ENCODE results near the gene NUP214. TPM values are rescaled to one million over a fixed set of nuclear protein-coding genes. Genes with fewer than 3 reads are reported as not detected.

Gene NUP214
- total RNA-seq (10 to 100 TPM; 20.1 to 28.1 (median 23.4) TPM), polyA plus RNA-seq (10 to 100 TPM; 11.8 to 14.2 (median 14.1) TPM)
- long read RNA-seq, donor 1, partial matches to known transcripts = 4 of 5 reads
- long read RNA-seq, donor 1, other reads (novel, unspliced or antisense) = 1 of 5 reads
- long read RNA-seq, donor 2, partial matches to known transcripts = 36 of 41 reads
- long read RNA-seq, donor 2, other reads (novel, unspliced or antisense) = 5 of 41 reads

DNA sequence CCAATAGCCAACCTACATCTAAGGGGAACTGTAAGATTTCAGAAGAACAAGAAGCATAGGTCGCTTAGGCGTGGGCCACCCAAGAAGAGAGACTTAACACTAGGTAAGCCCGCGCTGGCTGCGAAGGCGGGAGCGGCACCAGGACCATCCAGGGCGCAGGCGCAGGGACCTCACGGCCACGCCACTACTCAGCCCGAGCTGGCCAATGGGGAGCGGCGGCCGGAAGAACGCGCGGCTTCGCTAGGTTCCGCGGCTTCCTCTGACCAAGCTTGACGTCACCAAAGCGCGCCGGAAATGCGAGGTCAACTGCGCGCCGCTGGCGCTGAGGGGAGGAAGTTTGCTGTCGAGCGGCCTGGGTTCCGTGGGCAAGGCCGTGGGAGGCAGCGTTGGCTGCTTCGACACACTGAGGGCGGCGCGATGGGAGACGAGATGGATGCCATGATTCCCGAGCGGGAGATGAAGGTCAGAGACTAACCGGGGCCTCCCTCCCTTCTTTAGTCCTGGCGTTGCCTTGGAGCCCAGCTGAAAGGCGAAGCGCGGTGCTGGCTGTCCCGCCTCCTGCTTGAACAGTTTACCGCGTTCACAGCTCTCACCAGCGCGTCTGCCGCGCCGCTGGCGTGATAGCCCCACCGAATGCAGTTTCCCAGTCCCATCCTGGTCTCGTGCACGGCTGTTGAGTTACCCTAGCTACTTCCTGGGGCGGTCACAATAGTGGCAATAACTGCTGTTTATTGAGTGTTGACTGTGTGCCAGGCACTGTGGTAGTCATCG, at the start of gene NUP214:
Gene NUP214 (plus strand): TSS at position 299 of the 771 bp plus-strand sequence. CDS start 119 bp downstream, at position 418.
- peak within 1 kb of the TSS; percentile 90 for H3K27ac ChIP-seq
- intact Hi-C loops (cut with DNase I) = loop anchor here in 1 of 2 donors (2.0 kb wide), 1 partner anchor 69 kb away; no protein-coding TSS in a partner anchor
- H3K9me3 ChIP-seq = no peaks in the 10 kb centered on the region
- DNase-seq (peak; percentile 99 to 100), ATAC-seq (peak; percentile 99 to 100 (median 99))
- H3K36me3 ChIP-seq (ENCODE audit: insufficient read depth in 1 of 2, low read depth in 1 of 2) = peaks cover 5 to 37% of the 10 kb centered on the region in 2 donors
- TF ChIP-seq, protein P1, sequence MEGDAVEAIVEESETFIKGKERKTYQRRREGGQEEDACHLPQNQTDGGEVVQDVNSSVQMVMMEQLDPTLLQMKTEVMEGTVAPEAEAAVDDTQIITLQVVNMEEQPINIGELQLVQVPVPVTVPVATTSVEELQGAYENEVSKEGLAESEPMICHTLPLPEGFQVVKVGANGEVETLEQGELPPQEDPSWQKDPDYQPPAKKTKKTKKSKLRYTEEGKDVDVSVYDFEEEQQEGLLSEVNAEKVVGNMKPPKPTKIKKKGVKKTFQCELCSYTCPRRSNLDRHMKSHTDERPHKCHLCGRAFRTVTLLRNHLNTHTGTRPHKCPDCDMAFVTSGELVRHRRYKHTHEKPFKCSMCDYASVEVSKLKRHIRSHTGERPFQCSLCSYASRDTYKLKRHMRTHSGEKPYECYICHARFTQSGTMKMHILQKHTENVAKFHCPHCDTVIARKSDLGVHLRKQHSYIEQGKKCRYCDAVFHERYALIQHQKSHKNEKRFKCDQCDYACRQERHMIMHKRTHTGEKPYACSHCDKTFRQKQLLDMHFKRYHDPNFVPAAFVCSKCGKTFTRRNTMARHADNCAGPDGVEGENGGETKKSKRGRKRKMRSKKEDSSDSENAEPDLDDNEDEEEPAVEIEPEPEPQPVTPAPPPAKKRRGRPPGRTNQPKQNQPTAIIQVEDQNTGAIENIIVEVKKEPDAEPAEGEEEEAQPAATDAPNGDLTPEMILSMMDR (IDR thresholded peaks at IDR 0.05) = no peak
- peak within 1 kb of the TSS; percentile 100 for H3K4me3 ChIP-seq
- whole genome bisulfite sequencing, 3 donors = 0 to 1% (median 0%) methylated on average over 61 of the region's 61 CpGs
- peaks cover 17% of the 10 kb centered on the region for H3K4me1 ChIP-seq
- H3K27me3 ChIP-seq (ENCODE audit: insufficient read depth in 3 of 3, low read length in 2 of 3) = no peaks in the 10 kb centered on the region

DNA sequence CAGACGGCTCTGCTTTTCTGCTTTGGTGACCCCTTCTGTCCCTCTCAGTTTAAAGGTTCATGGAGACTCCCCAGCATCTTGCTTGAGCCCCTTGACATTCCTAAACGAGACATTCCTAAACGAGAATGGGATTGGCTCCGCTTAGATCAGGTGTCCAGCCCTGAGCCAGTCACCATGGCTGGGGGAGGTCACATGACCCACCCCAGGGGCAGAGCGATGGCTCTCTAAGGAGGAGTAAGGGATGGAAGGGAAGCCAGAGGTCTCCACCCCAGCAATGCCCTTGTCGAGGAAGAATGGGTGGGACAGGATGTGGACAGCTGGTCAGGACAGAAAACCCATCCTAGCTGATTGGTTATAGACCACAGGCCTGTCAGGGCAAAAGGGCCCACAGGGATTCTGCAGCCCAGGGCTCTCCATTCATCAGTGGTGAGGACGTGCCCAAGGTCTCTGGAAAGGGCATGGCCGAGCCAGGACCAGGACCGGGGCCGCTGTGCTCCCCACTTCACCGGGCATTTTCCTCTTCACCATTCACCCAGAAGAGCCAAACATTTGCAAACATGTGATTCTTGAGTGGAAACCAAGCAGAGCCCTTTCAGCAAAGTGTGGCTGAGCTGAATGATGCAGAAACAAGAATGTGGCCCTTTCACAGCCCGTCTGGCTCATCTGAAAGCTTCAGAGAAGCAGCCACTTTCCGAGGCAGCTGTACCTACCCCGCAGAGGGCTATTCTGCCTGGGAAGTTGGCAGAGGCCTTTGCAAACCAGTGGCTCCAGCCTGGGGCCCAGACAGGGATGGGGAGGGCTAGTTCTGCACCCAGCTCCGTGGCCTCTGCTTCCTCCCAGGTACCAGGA, 48.8 kb upstream of the NUP214 start:
- Histone ChIP-seq H3K27me3 (ENCODE audit: insufficient read depth in 3 of 3, low read length in 2 of 3) (no peaks in the 10 kb centered on the region), H3K27ac (no peak overlapping the region), H3K4me1 (peaks cover 3% of the 10 kb centered on the region), H3K36me3 (ENCODE audit: insufficient read depth in 1 of 2, low read depth in 1 of 2) (no peaks in the 10 kb centered on the region), H3K9me3 (no peaks in the 10 kb centered on the region), H3K4me3 (no peak overlapping the region)
- 69 to 76% (median 74%) methylated on average over 15 of the region's 15 CpGs for WGBS, 3 donors
- ATAC-seq (no peak), DNase-seq (no peak)
- intact Hi-C loops (cut with DNase I) = no loop called here
- TF ChIP-seq, protein P1 (IDR thresholded peaks at IDR 0.05) = no peak

DNA sequence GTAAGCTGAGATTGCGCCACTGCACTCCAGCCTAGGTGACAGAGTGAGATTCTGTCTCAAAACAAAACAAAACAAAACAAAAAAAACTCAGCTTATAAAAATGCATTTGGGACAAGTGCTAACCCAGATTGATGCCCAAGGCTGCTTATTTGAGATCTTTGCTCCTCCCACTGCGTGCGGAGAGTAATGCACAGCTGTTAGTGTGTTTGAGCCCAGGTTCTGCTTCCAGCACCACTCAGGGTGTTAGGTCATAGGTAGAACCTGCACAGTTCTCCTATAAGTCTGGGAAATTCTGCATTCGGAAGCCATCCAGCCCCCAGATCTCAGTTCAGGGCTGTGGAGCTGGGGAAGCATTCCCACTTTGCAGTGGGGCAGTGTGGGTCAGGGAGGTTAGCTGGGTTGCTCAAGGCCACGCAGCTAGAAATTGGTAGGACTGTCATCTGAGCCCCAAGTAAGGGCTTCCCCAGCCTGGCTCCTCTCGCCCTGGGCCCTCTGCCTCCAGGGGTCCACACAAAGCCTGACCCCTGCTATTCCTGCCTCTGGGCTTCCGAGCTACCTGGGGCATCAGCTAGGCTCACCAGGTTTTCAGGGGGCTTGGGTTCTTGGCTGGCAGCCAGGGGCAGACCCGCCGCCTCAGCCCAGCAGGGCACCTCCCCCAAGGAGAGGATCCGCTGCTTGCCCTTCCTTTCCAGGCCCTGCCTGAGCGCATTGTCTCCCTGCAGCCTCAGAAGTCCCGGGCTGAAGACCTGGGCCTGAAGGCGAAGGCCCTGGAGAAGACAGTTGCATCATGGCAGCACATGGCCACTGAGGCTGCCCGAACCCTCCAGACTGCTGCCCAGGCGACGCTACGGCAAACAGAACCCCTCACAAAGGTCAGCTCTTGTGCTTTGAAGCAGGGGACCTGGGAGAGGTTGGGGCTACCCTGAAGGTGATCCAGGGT, 46.7 kb upstream of the NUP214 start:
- ATAC-seq (no peak), DNase-seq (no peak)
- intact Hi-C loops (cut with DNase I) = no loop called here
- Histone ChIP-seq H3K27me3 (ENCODE audit: insufficient read depth in 3 of 3, low read length in 2 of 3) (no peaks in the 10 kb centered on the region), H3K36me3 (ENCODE audit: insufficient read depth in 1 of 2, low read depth in 1 of 2) (no peaks in the 10 kb centered on the region), H3K27ac (no peak overlapping the region), H3K4me1 (no peaks in the 10 kb centered on the region), H3K9me3 (no peaks in the 10 kb centered on the region), H3K4me3 (no peak overlapping the region)
- 78 to 82% (median 79%) methylated on average over 17 of the region's 17 CpGs for WGBS, 3 donors
- TF ChIP-seq, protein P1 (IDR thresholded peaks at IDR 0.05) = no peak

DNA sequence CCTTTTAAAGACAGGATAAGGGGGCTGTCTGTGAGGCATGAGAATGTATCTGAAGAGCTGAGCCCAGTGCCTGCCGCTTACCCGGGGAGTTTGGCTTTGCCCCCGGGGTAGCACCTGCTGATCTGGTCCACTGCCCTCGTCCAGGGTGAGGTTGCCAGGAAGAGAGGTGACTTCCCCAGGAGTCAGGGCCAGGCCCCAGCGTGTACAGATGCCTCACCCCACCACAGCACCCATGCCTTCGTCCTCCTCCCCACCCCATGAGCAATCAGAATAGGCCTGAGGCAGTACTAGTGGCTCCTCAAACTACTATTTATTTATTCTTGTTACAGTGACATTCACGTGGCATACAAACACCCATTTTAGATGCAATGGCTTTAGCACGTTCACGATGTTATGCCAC, 44.8 kb upstream of the NUP214 start:
- intact Hi-C loops (cut with DNase I) = no loop called here
- peak in 1 of 4 donors; percentile 51 for ATAC-seq

More for the DNA sequence above, 44.8 kb upstream of the NUP214 start:
- Histone ChIP-seq H3K27ac (no peak overlapping the region), H3K4me1 (no peaks in the 10 kb centered on the region), H3K4me3 (no peak overlapping the region), H3K9me3 (no peaks in the 10 kb centered on the region), H3K36me3 (ENCODE audit: insufficient read depth in 1 of 2, low read depth in 1 of 2) (no peaks in the 10 kb centered on the region), H3K27me3 (ENCODE audit: insufficient read depth in 3 of 3, low read length in 2 of 3) (peaks cover 0 to 9% (median 0%) of the 10 kb centered on the region in 3 donors)
- 49 to 66% (median 55%) methylated on average over 9 of the region's 9 CpGs for WGBS, 3 donors
- TF ChIP-seq, protein P1 (IDR thresholded peaks at IDR 0.05) = no peak
- no peak for DNase-seq
